Measurements from ENCODE around the gene RAET1G. TPM values are rescaled to one million over a fixed set of nuclear protein-coding genes. Genes with fewer than 3 reads are reported as not detected.
A peak's percentile ranks its signal among the peaks of the same experiment; 100 is the strongest.
"Not testable (repeated sequence)": the region's sequence is repeated elsewhere in the genome, so short reads cannot be mapped to it uniquely, and the experiment has no call there.

Gene RAET1G
- total and polyA plus RNA-seq, 2 experiments from 2014 or later, result 8.9 to 15.8 TPM

DNA sequence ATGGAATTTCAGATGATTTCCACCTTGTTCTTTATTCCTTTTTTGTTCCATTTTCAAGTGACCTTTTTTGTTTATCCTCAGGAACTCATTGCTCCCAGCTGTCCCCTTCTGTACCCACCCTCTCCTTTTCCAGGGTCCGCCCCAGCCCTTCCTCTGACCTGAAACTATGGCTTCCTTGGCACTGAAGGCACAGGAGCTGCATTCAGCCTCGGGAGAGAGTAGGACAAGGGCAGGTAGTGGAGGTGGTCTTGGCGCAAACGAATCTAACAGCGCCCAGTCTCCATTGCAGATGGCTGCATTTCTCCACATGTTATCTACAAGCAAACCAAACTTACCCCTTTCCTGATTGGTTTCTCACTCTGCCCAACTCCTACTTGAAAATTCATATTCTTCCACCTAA lies 10.1 kb upstream of the RAET1G start:
- H3F3A ChIP-seq (ENCODE audit: insufficient read depth), result peaks cover 17% of the 10 kb centered on the region
- no peaks in the 10 kb centered on the region for H3K4me1 ChIP-seq (ENCODE audit: insufficient read depth)
- no peak overlapping the region for H2AFZ ChIP-seq
- no peak overlapping the region for H3K27ac ChIP-seq
- no peaks in the 10 kb centered on the region for H4K20me1 ChIP-seq (ENCODE audit: insufficient read depth)
- no peak overlapping the region for H3K4me3 ChIP-seq
- no peak overlapping the region for H3K9ac ChIP-seq
- no peaks in the 10 kb centered on the region for H3K9me2 ChIP-seq (ENCODE audit: insufficient read depth)
- no peaks in the 10 kb centered on the region for H3K36me3 ChIP-seq (ENCODE audit: low read depth)
- TF ChIP-seq EZH2 (IDR thresholded peaks at IDR 0.05; ENCODE audit: insufficient read depth, poor library complexity, severe bottlenecking) (no peak), EZH2phosphoT487 (IDR thresholded peaks at IDR 0.05; ENCODE audit: insufficient read depth, low read depth) (no peak)
- no peaks in the 10 kb centered on the region for H3K79me2 ChIP-seq (ENCODE audit: insufficient read depth)
- DNase-seq, result no peak
- WGBS, 2 experiments (ENCODE audit: low coverage in 1 of 2, low lambda C conversion rate in 2 of 2, missing lambda C conversion rate in 2 of 2), result 62 to 66% methylated on average over 5 of the region's 5 CpGs
- H3K4me2 ChIP-seq (ENCODE audit: unreplicated experiment), result no peak overlapping the region
- H3K9me3 ChIP-seq (ENCODE audit: low read depth), result no peaks in the 10 kb centered on the region
- in situ Hi-C loops (cut with MboI), result loop anchor here (10.0 kb wide), 1 partner anchor 82 kb away; no protein-coding TSS in a partner anchor
- peaks cover 9% of the 10 kb centered on the region; the same call in 1 of the 2 replicates for H3K27me3 ChIP-seq (replicated peaks; ENCODE audit: insufficient read depth)

DNA sequence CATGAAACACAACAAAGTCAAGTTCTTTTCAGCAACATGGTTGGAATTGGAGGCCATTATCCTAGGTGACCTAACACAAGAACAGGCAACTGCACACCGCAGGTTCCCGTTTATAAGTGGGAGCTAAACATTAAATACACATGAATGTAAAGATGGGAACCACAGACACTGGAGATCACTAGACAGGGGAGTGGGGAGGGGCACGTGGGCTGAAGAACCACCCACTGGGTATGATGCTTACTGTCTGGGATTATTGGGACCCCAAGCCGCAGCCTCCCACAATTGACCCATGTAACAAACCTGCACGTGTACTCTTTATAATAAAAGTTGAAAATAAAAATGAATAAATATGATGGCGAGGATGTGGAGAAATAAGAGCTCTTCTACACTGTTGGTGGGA lies 8.6 kb upstream of the RAET1G start:
- H2AFZ ChIP-seq, result no peak overlapping the region
- 0 out of 2 replicates have a peak, but pooled peaks cover 6% of the 10 kb centered on the region for H3F3A ChIP-seq (ENCODE audit: insufficient read depth)
- no peaks in the 10 kb centered on the region for H3K36me3 ChIP-seq (ENCODE audit: low read depth)
- no peaks in the 10 kb centered on the region for H3K9me3 ChIP-seq (ENCODE audit: low read depth)
- TF ChIP-seq EZH2phosphoT487 (IDR thresholded peaks at IDR 0.05; ENCODE audit: insufficient read depth, low read depth) (no peak), EZH2 (IDR thresholded peaks at IDR 0.05; ENCODE audit: insufficient read depth, poor library complexity, severe bottlenecking) (no peak)
- WGBS, 2 experiments (ENCODE audit: low coverage in 1 of 2, low lambda C conversion rate in 2 of 2, missing lambda C conversion rate in 2 of 2), result 66 to 74% methylated on average over 6 of the region's 6 CpGs
- no peaks in the 10 kb centered on the region for H3K9me2 ChIP-seq (ENCODE audit: insufficient read depth)
- H3K79me2 ChIP-seq (ENCODE audit: insufficient read depth), result no peaks in the 10 kb centered on the region
- H3K4me3 ChIP-seq, result no peak overlapping the region
- H3K27me3 ChIP-seq (replicated peaks; ENCODE audit: insufficient read depth), result peaks cover 9% of the 10 kb centered on the region; the same call in 1 of the 2 replicates
- H3K4me1 ChIP-seq (ENCODE audit: insufficient read depth), result no peaks in the 10 kb centered on the region
- in situ Hi-C loops (cut with MboI), result loop anchor here (10.0 kb wide), 1 partner anchor 83 kb away; no protein-coding TSS in a partner anchor
- no peaks in the 10 kb centered on the region for H4K20me1 ChIP-seq (ENCODE audit: insufficient read depth)
- no peak overlapping the region for H3K4me2 ChIP-seq (ENCODE audit: unreplicated experiment)
- H3K9ac ChIP-seq, result no peak overlapping the region
- H3K27ac ChIP-seq, result no peak overlapping the region
- no peak for DNase-seq

DNA sequence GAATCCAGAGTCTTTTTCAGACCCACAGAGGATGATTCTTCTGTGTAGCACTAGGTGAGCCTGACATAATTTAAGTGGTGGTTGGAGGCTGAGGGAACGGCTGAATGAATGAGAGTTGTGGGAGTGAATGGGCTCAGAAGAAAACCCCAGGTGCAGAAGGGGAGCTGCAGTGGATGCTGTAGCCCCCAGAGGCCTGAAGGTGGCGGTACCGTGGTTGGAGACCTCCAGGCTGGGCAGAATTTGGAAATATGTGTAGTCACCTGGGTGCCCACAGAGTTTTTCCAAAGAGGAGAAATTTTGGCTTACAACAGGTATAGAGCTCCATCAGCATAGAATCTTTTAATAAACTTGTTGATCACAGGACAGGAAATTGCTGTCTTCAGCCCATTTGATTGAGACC lies 6.5 kb upstream of the RAET1G start:
- WGBS, 2 experiments (ENCODE audit: low coverage in 1 of 2, low lambda C conversion rate in 2 of 2, missing lambda C conversion rate in 2 of 2), result 9 to 11% methylated on average over 3 of the region's 3 CpGs
- peak; percentile 39 for DNase-seq
- in situ Hi-C loops (cut with MboI), result no loop called here

DNA sequence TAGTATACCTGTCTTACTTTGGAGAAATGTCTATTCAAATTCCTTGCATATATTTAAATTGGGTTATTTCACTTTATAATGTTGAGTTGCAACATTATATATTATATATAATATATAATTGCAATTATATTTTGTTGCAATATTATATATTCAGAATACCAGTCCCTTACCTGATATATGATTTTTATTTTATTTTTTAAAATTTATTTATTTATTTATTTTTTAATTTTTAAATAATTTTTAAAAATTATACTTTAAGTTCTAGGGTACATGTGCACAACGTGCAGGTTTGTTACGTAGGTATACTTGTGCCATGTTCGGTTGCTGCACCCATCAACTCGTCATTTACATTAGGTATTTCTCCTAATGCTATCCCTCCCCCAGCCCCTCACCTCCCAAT lies 4.1 kb upstream of the RAET1G start:
- H4K20me1 ChIP-seq (ENCODE audit: insufficient read depth); H2AFZ ChIP-seq; H3K36me3 ChIP-seq (ENCODE audit: low read depth); H3K9ac ChIP-seq; in situ Hi-C loops (cut with MboI); H3K79me2 ChIP-seq (ENCODE audit: insufficient read depth); DNase-seq; H3K27ac ChIP-seq; H3K27me3 ChIP-seq (replicated peaks; ENCODE audit: insufficient read depth); H3K9me3 ChIP-seq (ENCODE audit: low read depth); H3K4me1 ChIP-seq (ENCODE audit: insufficient read depth); H3K4me3 ChIP-seq; H3F3A ChIP-seq (ENCODE audit: insufficient read depth); H3K9me2 ChIP-seq (ENCODE audit: insufficient read depth); H3K4me2 ChIP-seq (ENCODE audit: unreplicated experiment): not testable (repeated sequence)
- WGBS, 2 experiments (ENCODE audit: low coverage in 1 of 2, low lambda C conversion rate in 2 of 2, missing lambda C conversion rate in 2 of 2), result 64 to 70% methylated on average over 4 of the region's 4 CpGs

More for the DNA sequence above, 6.5 kb upstream of the RAET1G start:
- H3K9me3 ChIP-seq (ENCODE audit: low read depth), result no peaks in the 10 kb centered on the region
- H3K27me3 ChIP-seq (replicated peaks; ENCODE audit: insufficient read depth), result peaks cover 9% of the 10 kb centered on the region; the same call in 1 of the 2 replicates
- no peak overlapping the region for H3K4me3 ChIP-seq
- no peaks in the 10 kb centered on the region for H3K4me1 ChIP-seq (ENCODE audit: insufficient read depth)
- no peaks in the 10 kb centered on the region for H4K20me1 ChIP-seq (ENCODE audit: insufficient read depth)
- TF ChIP-seq EZH2phosphoT487 (IDR thresholded peaks at IDR 0.05; ENCODE audit: insufficient read depth, low read depth), result no peak
- no peak for TF ChIP-seq EZH2 (IDR thresholded peaks at IDR 0.05; ENCODE audit: insufficient read depth, poor library complexity, severe bottlenecking)
- H3K9ac ChIP-seq, result no peak overlapping the region
- no peak overlapping the region for H3K27ac ChIP-seq
- H3K4me2 ChIP-seq (ENCODE audit: unreplicated experiment), result no peak overlapping the region
- H3K79me2 ChIP-seq (ENCODE audit: insufficient read depth), result no peaks in the 10 kb centered on the region
- H3K9me2 ChIP-seq (ENCODE audit: insufficient read depth), result no peaks in the 10 kb centered on the region
- H3K36me3 ChIP-seq (ENCODE audit: low read depth), result no peaks in the 10 kb centered on the region
- H3F3A ChIP-seq (ENCODE audit: insufficient read depth), result no peaks in the 10 kb centered on the region
- no peak overlapping the region for H2AFZ ChIP-seq
